Uterus (tissue), 2 donors: ENCODE measurements around the gene ATP6V1B1.

Source experiments
- POLR2A ChIP-seq, 2 donors: fragments of 450-650 bp; IDR thresholded peaks; one replicate each; pipeline ENCODE4 v1.6.1; 2016; ENCODE audit warnings: antibody characterized with exemption in 2 of 2, mild to moderate bottlenecking in 1 of 2, moderate library complexity in 1 of 2
- TF ChIP-seq, protein P1 (sequence below), 4 experiments: fragments of 200-600 bp in 2 of 4; fragments of 450-650 bp in 2 of 4; sonication (generic) in 2 of 4; IDR thresholded peaks; one replicate each; pipeline ENCODE4 v1.5.1; 2016 to 2019; ENCODE audit warnings: antibody characterized with exemption in 4 of 4, mild to moderate bottlenecking in 2 of 4, moderate library complexity in 1 of 4

DNA sequence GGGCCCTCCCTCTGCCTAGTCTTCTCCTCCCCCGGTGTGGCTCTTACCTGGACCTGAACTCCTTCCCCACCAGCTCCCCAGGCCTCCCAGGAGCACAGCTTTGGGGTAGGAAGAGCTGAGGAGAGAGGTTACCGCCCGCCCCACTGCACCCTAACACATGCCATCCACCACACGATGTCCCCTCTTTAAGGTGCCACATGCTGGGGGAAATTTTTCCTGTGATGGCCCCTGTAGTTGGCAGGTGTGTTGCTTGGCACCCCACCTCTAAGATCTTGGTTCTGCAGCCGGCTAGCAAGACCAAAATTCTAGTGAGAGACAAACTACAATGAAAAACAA, 65.9 kb downstream of the ATP6V1B1 start:
- TF ChIP-seq, protein P1, sequence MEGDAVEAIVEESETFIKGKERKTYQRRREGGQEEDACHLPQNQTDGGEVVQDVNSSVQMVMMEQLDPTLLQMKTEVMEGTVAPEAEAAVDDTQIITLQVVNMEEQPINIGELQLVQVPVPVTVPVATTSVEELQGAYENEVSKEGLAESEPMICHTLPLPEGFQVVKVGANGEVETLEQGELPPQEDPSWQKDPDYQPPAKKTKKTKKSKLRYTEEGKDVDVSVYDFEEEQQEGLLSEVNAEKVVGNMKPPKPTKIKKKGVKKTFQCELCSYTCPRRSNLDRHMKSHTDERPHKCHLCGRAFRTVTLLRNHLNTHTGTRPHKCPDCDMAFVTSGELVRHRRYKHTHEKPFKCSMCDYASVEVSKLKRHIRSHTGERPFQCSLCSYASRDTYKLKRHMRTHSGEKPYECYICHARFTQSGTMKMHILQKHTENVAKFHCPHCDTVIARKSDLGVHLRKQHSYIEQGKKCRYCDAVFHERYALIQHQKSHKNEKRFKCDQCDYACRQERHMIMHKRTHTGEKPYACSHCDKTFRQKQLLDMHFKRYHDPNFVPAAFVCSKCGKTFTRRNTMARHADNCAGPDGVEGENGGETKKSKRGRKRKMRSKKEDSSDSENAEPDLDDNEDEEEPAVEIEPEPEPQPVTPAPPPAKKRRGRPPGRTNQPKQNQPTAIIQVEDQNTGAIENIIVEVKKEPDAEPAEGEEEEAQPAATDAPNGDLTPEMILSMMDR (IDR thresholded peaks at IDR 0.05) = no peak
- TF ChIP-seq POLR2A (IDR thresholded peaks at IDR 0.05) = no peak
